Peyer's patch (tissue), 4 donors: ENCODE data around the gene BAIAP2L2.

Experiments
- CTCF ChIP-seq, 6 experiments: fragments of 450-650 bp in 4 of 6; fragments of 200-600 bp in 2 of 6; sonication (generic) in 1 of 6; IDR thresholded peaks; one replicate each; pipeline ENCODE4 v1.5.1; 2017 to 2019; ENCODE audit warnings: antibody characterized with exemption in 6 of 6, mild to moderate bottlenecking in 3 of 6, moderate library complexity in 1 of 6
- POLR2A ChIP-seq, 2 donors: fragments of 450-650 bp; IDR thresholded peaks; one replicate each; pipeline ENCODE4 v1.5.1; 2017; ENCODE audit warnings: antibody characterized with exemption in 2 of 2, mild to moderate bottlenecking in 2 of 2, moderate library complexity in 2 of 2

- TF ChIP-seq POLR2A (IDR thresholded peaks at IDR 0.05) (no peak), CTCF (IDR thresholded peaks at IDR 0.05) (no peak)
Measured at GRCh38 chr22:38085501-38085900, 25.0 kb downstream of the BAIAP2L2 start.
